Neural cell (in vitro differentiated cells): Measurements from ENCODE around the gene FGF1.

ENCODE experiments used
- EP300 ChIP-seq: fragments of 450-650 bp; conservative IDR thresholded peaks from 2 replicates; pipeline ENCODE4 v1.6.1; 2014; ENCODE audit warnings: antibody characterized with exemption, mild to moderate bottlenecking, moderate library complexity; ENCODE audit not compliant: poor library complexity, severe bottlenecking
- EZH2 ChIP-seq: fragments of 200-600, 300-800 bp; shearing (Covaris generic), sonication (generic); IDR thresholded peaks from 2 replicates; pipeline ENCODE4 v1.6.1; 2014; ENCODE audit warnings: antibody characterized with exemption, low read length, borderline replicate concordance, mild to moderate bottlenecking; ENCODE audit not compliant: insufficient read depth, poor library complexity, severe bottlenecking
- POLR2AphosphoS5 ChIP-seq: IDR thresholded peaks from 2 replicates; pipeline ENCODE4 v1.6.1; 2012
- RAD21 ChIP-seq: fragments of 450-650 bp; conservative IDR thresholded peaks from 2 replicates; pipeline ENCODE4 v1.6.1; 2014; ENCODE audit warnings: antibody characterized with exemption, mild to moderate bottlenecking, moderate library complexity
- SMC3 ChIP-seq: fragments of 450-650 bp; conservative IDR thresholded peaks from 2 replicates; pipeline ENCODE4 v1.6.1; 2014; ENCODE audit warnings: antibody characterized with exemption, mild to moderate bottlenecking, moderate library complexity; ENCODE audit not compliant: poor library complexity
- TF ChIP-seq, protein P1 (sequence below): fragments of 450-650 bp; IDR thresholded peaks from 2 replicates; pipeline ENCODE4 v1.5.1; 2014; ENCODE audit warnings: antibody characterized with exemption, mild to moderate bottlenecking, moderate library complexity; ENCODE audit not compliant: poor library complexity, severe bottlenecking
- TF ChIP-seq, protein P2 (sequence below): IDR thresholded peaks from 2 replicates; pipeline ENCODE4 v1.6.1; 2012; ENCODE audit warnings: borderline replicate concordance

DNA sequence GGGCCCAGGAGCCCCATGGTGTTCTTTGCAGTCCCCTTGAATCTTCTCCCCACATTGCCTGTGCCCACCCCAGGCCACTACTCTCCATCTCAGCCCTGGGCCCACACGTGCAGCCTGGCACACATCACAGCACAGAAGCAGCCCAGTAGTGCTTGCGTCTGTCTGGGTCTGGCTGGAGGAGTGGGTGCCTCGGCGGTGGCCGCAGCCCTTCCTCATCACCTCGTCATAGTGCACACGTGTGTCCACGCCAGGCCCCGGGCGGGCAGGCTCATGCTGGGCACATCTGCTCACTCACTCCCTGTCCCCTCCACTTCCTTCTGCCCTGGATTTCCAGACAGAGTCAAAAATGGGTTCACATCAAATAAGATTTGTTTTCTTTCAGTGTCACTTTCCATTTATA, 33.3 kb downstream of the FGF1 start:
- TF ChIP-seq, protein P1, sequence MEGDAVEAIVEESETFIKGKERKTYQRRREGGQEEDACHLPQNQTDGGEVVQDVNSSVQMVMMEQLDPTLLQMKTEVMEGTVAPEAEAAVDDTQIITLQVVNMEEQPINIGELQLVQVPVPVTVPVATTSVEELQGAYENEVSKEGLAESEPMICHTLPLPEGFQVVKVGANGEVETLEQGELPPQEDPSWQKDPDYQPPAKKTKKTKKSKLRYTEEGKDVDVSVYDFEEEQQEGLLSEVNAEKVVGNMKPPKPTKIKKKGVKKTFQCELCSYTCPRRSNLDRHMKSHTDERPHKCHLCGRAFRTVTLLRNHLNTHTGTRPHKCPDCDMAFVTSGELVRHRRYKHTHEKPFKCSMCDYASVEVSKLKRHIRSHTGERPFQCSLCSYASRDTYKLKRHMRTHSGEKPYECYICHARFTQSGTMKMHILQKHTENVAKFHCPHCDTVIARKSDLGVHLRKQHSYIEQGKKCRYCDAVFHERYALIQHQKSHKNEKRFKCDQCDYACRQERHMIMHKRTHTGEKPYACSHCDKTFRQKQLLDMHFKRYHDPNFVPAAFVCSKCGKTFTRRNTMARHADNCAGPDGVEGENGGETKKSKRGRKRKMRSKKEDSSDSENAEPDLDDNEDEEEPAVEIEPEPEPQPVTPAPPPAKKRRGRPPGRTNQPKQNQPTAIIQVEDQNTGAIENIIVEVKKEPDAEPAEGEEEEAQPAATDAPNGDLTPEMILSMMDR, result no peak
- TF ChIP-seq POLR2AphosphoS5, result no peak
- no peak for TF ChIP-seq EZH2
- TF ChIP-seq, protein P2, sequence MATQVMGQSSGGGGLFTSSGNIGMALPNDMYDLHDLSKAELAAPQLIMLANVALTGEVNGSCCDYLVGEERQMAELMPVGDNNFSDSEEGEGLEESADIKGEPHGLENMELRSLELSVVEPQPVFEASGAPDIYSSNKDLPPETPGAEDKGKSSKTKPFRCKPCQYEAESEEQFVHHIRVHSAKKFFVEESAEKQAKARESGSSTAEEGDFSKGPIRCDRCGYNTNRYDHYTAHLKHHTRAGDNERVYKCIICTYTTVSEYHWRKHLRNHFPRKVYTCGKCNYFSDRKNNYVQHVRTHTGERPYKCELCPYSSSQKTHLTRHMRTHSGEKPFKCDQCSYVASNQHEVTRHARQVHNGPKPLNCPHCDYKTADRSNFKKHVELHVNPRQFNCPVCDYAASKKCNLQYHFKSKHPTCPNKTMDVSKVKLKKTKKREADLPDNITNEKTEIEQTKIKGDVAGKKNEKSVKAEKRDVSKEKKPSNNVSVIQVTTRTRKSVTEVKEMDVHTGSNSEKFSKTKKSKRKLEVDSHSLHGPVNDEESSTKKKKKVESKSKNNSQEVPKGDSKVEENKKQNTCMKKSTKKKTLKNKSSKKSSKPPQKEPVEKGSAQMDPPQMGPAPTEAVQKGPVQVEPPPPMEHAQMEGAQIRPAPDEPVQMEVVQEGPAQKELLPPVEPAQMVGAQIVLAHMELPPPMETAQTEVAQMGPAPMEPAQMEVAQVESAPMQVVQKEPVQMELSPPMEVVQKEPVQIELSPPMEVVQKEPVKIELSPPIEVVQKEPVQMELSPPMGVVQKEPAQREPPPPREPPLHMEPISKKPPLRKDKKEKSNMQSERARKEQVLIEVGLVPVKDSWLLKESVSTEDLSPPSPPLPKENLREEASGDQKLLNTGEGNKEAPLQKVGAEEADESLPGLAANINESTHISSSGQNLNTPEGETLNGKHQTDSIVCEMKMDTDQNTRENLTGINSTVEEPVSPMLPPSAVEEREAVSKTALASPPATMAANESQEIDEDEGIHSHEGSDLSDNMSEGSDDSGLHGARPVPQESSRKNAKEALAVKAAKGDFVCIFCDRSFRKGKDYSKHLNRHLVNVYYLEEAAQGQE, result no peak
- no peak for TF ChIP-seq RAD21
- no peak for TF ChIP-seq EP300
- no peak for TF ChIP-seq SMC3
